Body of pancreas (tissue), 4 donors: ENCODE measurements around the gene MYH11. TPM values are rescaled to one million over a fixed set of nuclear protein-coding genes. Genes with fewer than 3 reads are reported as not detected.

Experiments used
- ATAC-seq: fragments of 150-250 bp; one replicate; pipeline ENCODE4 v1.9.1; 2016
- DNase-seq, 4 donors: peaks; one replicate each; pipeline ENCODE4 v3.0.0-alpha.2; 2019
- H3K27ac ChIP-seq, 4 donors: fragments of 200-600 bp; sonication (generic); 1 replicate in 3 of 4; 2 replicates in 1 of 4; pipeline versions ENCODE4 v1.5.1 to v1.6.1; 2016 to 2019; ENCODE audit warnings: mild to moderate bottlenecking in 1 of 4, mixed read lengths in 1 of 4, moderate library complexity in 1 of 4
- H3K27me3 ChIP-seq, 2 donors: fragments of 200-600 bp; sonication (generic); one replicate each; pipeline ENCODE4 v1.6.0; 2016; ENCODE audit warnings: mild to moderate bottlenecking in 1 of 2
- H3K36me3 ChIP-seq, 2 donors: fragments of 200-600 bp; sonication (generic); replicated peaks in 1 of 2; 2 replicates each; pipeline ENCODE4 v1.5.1; 2016; ENCODE audit warnings: low read depth in 2 of 2; ENCODE audit not compliant: insufficient read depth in 1 of 2
- H3K4me1 ChIP-seq: fragments of 200-600 bp; sonication (generic); one replicate; pipeline ENCODE4 v1.6.0; 2016
- H3K4me3 ChIP-seq, 2 donors: fragments of 200-600 bp; sonication (generic); 1 replicate in 1 of 2; 2 replicates in 1 of 2; pipeline ENCODE4 v1.5.1; 2016 to 2019
- H3K9me3 ChIP-seq, 3 donors: fragments of 200-600 bp; sonication (generic); 1 replicate in 2 of 3; 2 replicates in 1 of 3; pipeline ENCODE4 v1.5.1; 2016
- CTCF ChIP-seq, 7 experiments: fragments of 450-650 bp in 4 of 7; fragments of 200-600 bp in 3 of 7; sonication (generic) in 3 of 7; IDR thresholded peaks; one replicate each; pipeline ENCODE4 v1.5.1; 2016 to 2019; ENCODE audit warnings: antibody characterized with exemption in 7 of 7
- POLR2A ChIP-seq, 3 donors: fragments of 450-650 bp; IDR thresholded peaks; one replicate each; pipeline ENCODE4 v1.6.1; 2016; ENCODE audit warnings: antibody characterized with exemption in 3 of 3, mild to moderate bottlenecking in 2 of 3
- WGBS, 2 donors: methylation state at CpG; one replicate each; pipeline ENCODE4 v1.1.5; 2017; 5-methylcytosine and 5-hydroxymethylcytosine counted together
- intact Hi-C: fragments of 100-400 bp; cut with DNase I; formaldehyde crosslinking; loops from one replicate; pipeline ENCODE4 v1.15.1; 2023
- total RNA-seq, 2 donors: library from RNA; depleted of rRNA; stranded (reverse); fragments of >200 nt; gene quantifications; one replicate each; pipeline ENCODE4 v1.1.0, GENCODE V29; 2016

MYH11 gene
- total RNA-seq, 2 donors from 2014 or later, result 14.2 to 19.7 TPM

DNA sequence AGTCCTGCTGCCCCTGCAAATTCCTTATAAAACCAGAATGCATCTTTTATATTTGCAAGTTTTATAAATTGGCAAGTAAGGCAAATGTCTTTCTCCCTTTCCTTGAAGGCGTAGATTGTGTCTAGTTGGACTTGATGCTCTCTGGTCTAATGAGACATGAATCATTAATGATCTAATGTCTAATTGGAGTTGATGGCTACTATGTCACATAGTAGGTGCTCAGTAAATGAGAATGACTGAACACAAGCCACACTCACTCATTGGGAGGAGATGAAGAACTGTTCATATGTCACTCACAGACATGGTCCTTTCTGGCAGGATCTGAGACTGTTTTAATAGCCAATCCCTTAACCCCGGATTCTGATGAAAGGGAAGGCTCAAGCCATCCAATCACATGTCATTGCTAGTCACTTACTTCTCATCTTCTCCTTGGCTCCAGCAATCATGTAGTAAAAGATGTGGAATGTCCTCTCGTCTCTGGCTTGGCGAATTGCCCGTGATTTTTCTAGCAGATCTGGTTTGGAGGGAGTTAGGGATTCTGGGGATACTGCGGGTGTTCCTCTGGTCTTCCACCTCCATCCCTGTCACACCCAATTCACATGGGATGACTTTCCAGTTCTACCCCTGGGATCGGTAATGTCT, 81.0 kb downstream of the MYH11 start:
- intact Hi-C loops, result no loop called here
- no peak for ATAC-seq

DNA sequence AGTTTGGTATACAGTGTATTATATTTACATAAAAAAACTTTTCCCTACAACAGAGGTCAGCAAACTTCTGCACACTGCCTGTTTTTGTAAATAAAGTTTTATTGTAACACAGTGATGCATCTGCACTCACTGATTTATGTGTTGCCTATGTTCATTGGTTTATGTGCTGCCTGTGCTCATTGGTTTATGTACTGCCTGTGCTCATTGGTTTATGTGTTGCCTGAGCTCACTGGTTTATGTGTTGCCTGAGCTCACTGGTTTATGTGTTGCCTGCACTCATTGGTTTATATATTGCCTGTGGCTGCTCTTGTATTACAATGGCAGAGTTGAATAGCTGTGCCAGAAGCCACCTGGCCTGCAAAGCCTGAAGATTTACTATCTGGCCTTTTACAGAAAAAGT, 81.6 kb downstream of the MYH11 start:
- intact Hi-C loops, result no loop called here
- Histone ChIP-seq H3K27ac (no peak overlapping the region), H3K4me1 (no peaks in the 10 kb centered on the region), H3K4me3 (no peak overlapping the region), H3K9me3 (no peaks in the 10 kb centered on the region), H3K27me3 (no peaks in the 10 kb centered on the region), H3K36me3 (no peaks in the 10 kb centered on the region)
- no peak for ATAC-seq
- DNase-seq, result no peak
- TF ChIP-seq POLR2A (IDR thresholded peaks at IDR 0.05), result no peak
- TF ChIP-seq CTCF (IDR thresholded peaks at IDR 0.05), result no peak

More for the DNA sequence above, 81.0 kb downstream of the MYH11 start:
- no peaks in the 10 kb centered on the region for H3K4me1 ChIP-seq
- H3K4me3 ChIP-seq, result no peak overlapping the region
- no peaks in the 10 kb centered on the region for H3K27me3 ChIP-seq
- TF ChIP-seq POLR2A (IDR thresholded peaks at IDR 0.05) (no peak), CTCF (IDR thresholded peaks at IDR 0.05) (no peak)
- no peak for DNase-seq
- no peak overlapping the region for H3K27ac ChIP-seq
- no peaks in the 10 kb centered on the region for H3K9me3 ChIP-seq
- no peaks in the 10 kb centered on the region for H3K36me3 ChIP-seq
- WGBS, 2 donors, result 61 to 63% methylated on average over 7 of the region's 7 CpGs

GRCh38 chr16:15773968-15774367, 82.9 kb downstream of the MYH11 start:
- DNase-seq, result no peak
- intact Hi-C loops, result no loop called here
- H3K36me3 ChIP-seq, result no peaks in the 10 kb centered on the region
- H3K4me3 ChIP-seq, result no peak overlapping the region
- H3K27me3 ChIP-seq, result no peaks in the 10 kb centered on the region
- ATAC-seq, result no peak
- no peaks in the 10 kb centered on the region for H3K4me1 ChIP-seq
- no peaks in the 10 kb centered on the region for H3K9me3 ChIP-seq
- WGBS, 2 donors, result 50 to 54% methylated on average over 6 of the region's 6 CpGs
- H3K27ac ChIP-seq, result no peak overlapping the region
- TF ChIP-seq POLR2A (IDR thresholded peaks at IDR 0.05) (no peak), CTCF (IDR thresholded peaks at IDR 0.05) (no peak)

DNA sequence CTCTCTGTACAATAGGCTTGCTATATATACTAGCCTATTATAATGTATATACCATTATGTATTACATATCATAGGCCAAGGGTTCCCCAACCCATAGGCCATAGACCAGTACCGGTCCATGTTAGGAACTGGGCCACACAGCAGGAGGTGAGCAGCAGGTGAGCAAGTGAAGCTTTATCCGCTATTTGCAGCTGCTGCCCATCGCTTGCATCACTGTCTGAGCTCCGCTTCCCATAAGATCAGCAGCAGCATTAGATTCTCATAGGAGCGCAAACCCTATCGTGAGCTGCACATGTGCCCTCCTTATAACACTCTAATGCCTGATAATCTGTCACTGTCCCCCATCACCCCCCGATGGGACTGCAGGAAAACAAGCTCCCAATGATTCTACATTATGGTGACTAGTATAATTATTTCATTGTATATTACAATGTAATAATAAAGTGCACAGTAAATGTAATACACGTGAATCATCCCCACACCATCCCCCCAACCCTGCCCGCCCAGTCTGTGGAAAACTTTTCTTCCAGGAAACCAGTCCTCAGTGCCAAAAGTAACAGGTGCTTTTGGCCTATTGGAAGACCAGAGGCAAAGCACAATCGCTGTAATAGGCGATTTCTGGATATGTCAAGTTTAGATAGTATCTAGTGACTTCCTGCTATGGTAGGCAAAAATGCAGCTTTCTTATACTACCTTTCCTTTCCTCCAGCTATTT, 84.1 kb downstream of the MYH11 start:
- Histone ChIP-seq H3K9me3 (no peaks in the 10 kb centered on the region), H3K27ac (no peak overlapping the region), H3K4me1 (no peaks in the 10 kb centered on the region), H3K36me3 (no peaks in the 10 kb centered on the region), H3K27me3 (no peaks in the 10 kb centered on the region), H3K4me3 (no peak overlapping the region)
- intact Hi-C loops, result no loop called here
- DNase-seq (no peak), ATAC-seq (no peak)
- TF ChIP-seq POLR2A (IDR thresholded peaks at IDR 0.05) (no peak), CTCF (IDR thresholded peaks at IDR 0.05) (no peak)
- WGBS, 2 donors, result 81% methylated on average over 11 of the region's 11 CpGs

DNA sequence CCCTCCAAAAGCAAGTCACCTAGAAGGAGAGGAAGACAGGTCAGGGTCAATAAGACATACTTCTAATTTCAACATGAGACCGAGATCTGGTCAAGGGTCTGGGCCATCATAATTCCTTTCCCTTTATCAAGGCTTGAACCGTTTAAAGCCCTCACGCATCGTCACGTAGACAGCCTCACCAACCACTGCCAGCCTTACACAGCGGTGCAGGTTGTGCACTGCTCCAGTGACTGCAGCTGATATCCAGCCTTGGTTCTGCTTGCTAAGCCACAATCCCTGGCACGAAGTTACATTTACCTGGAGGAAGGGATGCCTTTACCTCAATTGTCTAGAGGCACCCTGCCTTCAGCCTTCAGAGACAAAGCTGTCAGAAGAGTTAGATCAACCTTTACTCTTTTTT, 85.1 kb downstream of the MYH11 start:
- Histone ChIP-seq H3K27me3 (no peaks in the 10 kb centered on the region), H3K36me3 (no peaks in the 10 kb centered on the region), H3K4me3 (no peak overlapping the region), H3K9me3 (no peaks in the 10 kb centered on the region), H3K4me1 (no peaks in the 10 kb centered on the region), H3K27ac (no peak overlapping the region)
- intact Hi-C loops, result no loop called here
- TF ChIP-seq POLR2A (IDR thresholded peaks at IDR 0.05), result no peak
- DNase-seq, result no peak
- whole genome bisulfite sequencing, 2 donors, result 85 to 92% methylated on average over 7 of the region's 7 CpGs
- ATAC-seq, result no peak
